SK-N-SH (cell line): ENCODE results near the gene FAHD1. TPM values are rescaled to one million over a fixed set of nuclear protein-coding genes. Genes with fewer than 3 reads are reported as not detected.

Experiments
- CTCF ChIA-PET: fragments of 300-600, 350-600 bp; formaldehyde crosslinking; extraction: SDS; loops from one replicate; lab custom pipeline; 2021; lab: Yijun Ruan, JAX
- POLR2A ChIA-PET: fragments of 350-600 bp; sonication (Branson Sonifier 250); formaldehyde crosslinking; extraction: SDS; loops from one replicate; lab custom pipeline; 2020; ENCODE audit warnings: antibody characterized with exemption, inconsistent platforms; lab: Yijun Ruan, JAX
- DNase-seq: peaks from one replicate; pipeline ENCODE4 v3.0.0; 2012
- H2AFZ ChIP-seq: fragments of 200-600 bp; sonication (generic); 2 replicates; pipeline ENCODE4 v1.8.1; 2016; ENCODE audit warnings: antibody characterized with exemption, mild to moderate bottlenecking, low read depth
- H3F3A ChIP-seq: fragments of 200-600 bp; sonication (generic); replicated peaks from 2 replicates; pipeline ENCODE3; 2016; ENCODE audit warnings: antibody characterized with exemption, mild to moderate bottlenecking; ENCODE audit not compliant: insufficient read depth
- H3K27ac ChIP-seq, 2 experiments: fragments of 200-500 bp in 1 of 2; fragments of 200-600 bp in 1 of 2; sonication (Bioruptor generic) in 1 of 2; sonication (generic), shearing (Covaris generic) in 1 of 2; 2 replicates each; pipeline versions ENCODE4 v1.5.1 to v1.6.1; 2014 to 2016; ENCODE audit warnings: low read depth in 2 of 2, inconsistent platforms in 1 of 2, low read length in 1 of 2, mild to moderate bottlenecking in 1 of 2, mixed read lengths in 1 of 2
- H3K27me3 ChIP-seq: fragments of 200-600 bp; sonication (generic), shearing (Covaris generic); 2 replicates; pipeline ENCODE4 v1.6.1; 2016; ENCODE audit warnings: mixed run types; ENCODE audit not compliant: insufficient read depth
- H3K36me3 ChIP-seq, 2 experiments: fragments of 200-500 bp in 1 of 2; fragments of 200-600 bp in 1 of 2; sonication (Bioruptor generic) in 1 of 2; sonication (generic) in 1 of 2; replicated peaks in 1 of 2; 2 replicates each; pipeline versions ENCODE3 to v1.5.1; 2014 to 2016; ENCODE audit warnings: low read length in 1 of 2, mild to moderate bottlenecking in 1 of 2; ENCODE audit not compliant: insufficient read depth in 2 of 2, control insufficient read depth in 1 of 2
- H3K4me1 ChIP-seq, 2 experiments: fragments of 200-500 bp in 1 of 2; fragments of 200-600 bp in 1 of 2; sonication (Bioruptor generic) in 1 of 2; sonication (generic), shearing (Covaris generic) in 1 of 2; 2 replicates each; pipeline versions ENCODE4 v1.5.1 to v1.6.1; 2014 to 2016; ENCODE audit warnings: low read depth in 1 of 2, low read length in 1 of 2, mixed run types in 1 of 2; ENCODE audit not compliant: insufficient read depth in 2 of 2, control insufficient read depth in 1 of 2
- H3K4me2 ChIP-seq: fragments of 200-600 bp; sonication (generic), shearing (Covaris generic); 2 replicates; pipeline ENCODE4 v1.6.1; 2017; ENCODE audit warnings: mixed run types
- H3K4me3 ChIP-seq, 2 experiments: fragments of 200-500 bp in 1 of 2; fragments of 200-600 bp in 1 of 2; sonication (Bioruptor generic) in 1 of 2; sonication (generic), shearing (Covaris generic) in 1 of 2; 2 replicates each; pipeline versions ENCODE4 v1.5.1 to v1.8.1; 2014 to 2016; ENCODE audit warnings: low read depth in 2 of 2, inconsistent platforms in 1 of 2, low read length in 1 of 2, mild to moderate bottlenecking in 1 of 2, mixed read lengths in 1 of 2, moderate library complexity in 1 of 2
- H3K79me2 ChIP-seq: fragments of 200-600 bp; sonication (generic); 2 replicates; pipeline ENCODE4 v1.8.1; 2017; ENCODE audit warnings: mild to moderate bottlenecking; ENCODE audit not compliant: insufficient read depth
- H3K9ac ChIP-seq: fragments of 200-600 bp; sonication (generic); 2 replicates; pipeline ENCODE4 v1.6.1; 2017; ENCODE audit warnings: mixed run types
- H3K9me2 ChIP-seq: fragments of 200-600 bp; sonication (generic); 2 replicates; pipeline ENCODE4 v1.6.1; 2017; ENCODE audit warnings: mixed run types
- H3K9me3 ChIP-seq: fragments of 200-600 bp; sonication (generic); 2 replicates; pipeline ENCODE4 v1.6.1; 2017; ENCODE audit warnings: mixed run types, mild to moderate bottlenecking, moderate library complexity
- H4K20me1 ChIP-seq: fragments of 200-600 bp; sonication (generic); 2 replicates; pipeline ENCODE4 v1.6.1; 2017; ENCODE audit warnings: mild to moderate bottlenecking, mixed run types; ENCODE audit not compliant: insufficient read depth
- EZH2phosphoT487 ChIP-seq: fragments of 200-600 bp; sonication (generic); IDR thresholded peaks from 2 replicates; pipeline ENCODE4 v1.6.1; 2017; ENCODE audit warnings: low read depth, mixed run types, mild to moderate bottlenecking, antibody characterized with exemption, moderate library complexity, borderline replicate concordance
- IRF3 ChIP-seq: fragments of 150-350 bp; IDR thresholded peaks from 2 replicates; pipeline ENCODE4 v1.6.1; 2016; ENCODE audit warnings: mild to moderate bottlenecking, low read depth, low read length
- JUND ChIP-seq: IDR thresholded peaks from 2 replicates; pipeline ENCODE4 v1.4.0; 2012
- MXI1 ChIP-seq: IDR thresholded peaks from 2 replicates; pipeline ENCODE4 v1.6.1; 2012; ENCODE audit warnings: mild to moderate bottlenecking, low read depth, low read length, improper control_type of control experiment
- NFIC ChIP-seq: IDR thresholded peaks from 2 replicates; pipeline ENCODE4 v1.4.0; 2012; ENCODE audit warnings: borderline replicate concordance
- PBX3 ChIP-seq: IDR thresholded peaks from 2 replicates; pipeline ENCODE4; 2012
- RAD21 ChIP-seq: IDR thresholded peaks from 2 replicates; pipeline ENCODE4 v1.6.1; 2012; ENCODE audit warnings: mild to moderate bottlenecking, low read length
- RCOR1 ChIP-seq: fragments of 150-350 bp; IDR thresholded peaks from 2 replicates; pipeline ENCODE4 v1.6.1; 2017; ENCODE audit warnings: antibody characterized with exemption, low read length
- RFX5 ChIP-seq: IDR thresholded peaks from 2 replicates; pipeline ENCODE4 v1.6.1; 2012; ENCODE audit warnings: mild to moderate bottlenecking, improper control_type of control experiment, low read length
- SMC3 ChIP-seq: IDR thresholded peaks from 2 replicates; pipeline ENCODE4 v1.6.1; 2012; ENCODE audit warnings: low read depth, low read length, improper control_type of control experiment
- WGBS: methylation state at CpG from one replicate; pipeline ENCODE4 v1.1.6; 2017; ENCODE audit warnings: low lambda C conversion rate; 5-methylcytosine and 5-hydroxymethylcytosine counted together
- polyA plus RNA-seq, 3 experiments: library from polyadenylated mRNA; depleted of rRNA; stranded (reverse); fragments of >200 nt; gene quantifications; 2 replicates each; pipeline ENCODE4 v1.2.3, GENCODE V29; 2012
- TF ChIP-seq, protein P1 (sequence below): fragments of 150-350 bp; IDR thresholded peaks from 2 replicates; pipeline ENCODE4 v1.6.1; 2017; ENCODE audit warnings: antibody characterized with exemption, low read length, low read depth, borderline replicate concordance
- TF ChIP-seq, protein P2 (sequence below): IDR thresholded peaks from 2 replicates; pipeline ENCODE4 v1.4.0; 2012; ENCODE audit warnings: low read depth, borderline replicate concordance
- TF ChIP-seq, protein P3 (sequence below): IDR thresholded peaks from 2 replicates; pipeline ENCODE4 v1.6.1; 2012; ENCODE audit warnings: mild to moderate bottlenecking, low read depth, low read length, moderate library complexity

Gene FAHD1
- polyA plus RNA-seq, 1 of the 3 experiments (the other 2 are of a cell fraction), result 59.0 TPM

DNA sequence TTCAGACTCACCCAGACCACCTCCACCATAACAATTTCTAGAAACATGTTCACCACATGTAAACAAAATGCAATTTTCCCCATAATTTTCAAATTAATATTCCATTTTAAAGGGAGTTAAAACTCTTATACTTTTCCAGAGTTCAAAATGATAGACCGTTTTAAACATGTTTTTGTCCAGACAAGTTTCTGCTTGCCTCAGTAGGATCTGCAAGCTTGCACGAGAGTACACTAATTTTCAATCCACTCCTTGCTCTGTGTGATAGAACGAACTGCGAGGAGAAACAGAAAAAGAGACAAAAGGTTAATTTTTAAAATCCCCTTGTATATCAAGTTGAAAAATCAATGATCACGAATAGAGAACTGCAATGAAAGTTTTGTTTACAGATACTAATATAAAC, 7.1 kb downstream of the FAHD1 start:
- Histone ChIP-seq H3K36me3 (peaks cover 16 to 20% of the 10 kb centered on the region in 2 experiments), H2AFZ (no peak overlapping the region), H3K4me3 (no peak overlapping the region), H3K9me3 (no peaks in the 10 kb centered on the region), H3K79me2 (peaks cover 20% of the 10 kb centered on the region), H4K20me1 (no peaks in the 10 kb centered on the region), H3K9me2 (no peaks in the 10 kb centered on the region), H3K9ac (no peak overlapping the region), H3K4me2 (no peak overlapping the region), H3F3A (peaks cover 2% of the 10 kb centered on the region), H3K4me1 (peaks cover 0 to 3% of the 10 kb centered on the region in 2 experiments; a peak in 2 of 4 replicates), H3K27me3 (no peaks in the 10 kb centered on the region), H3K27ac (no peak overlapping the region)
- TF ChIP-seq, protein P1, sequence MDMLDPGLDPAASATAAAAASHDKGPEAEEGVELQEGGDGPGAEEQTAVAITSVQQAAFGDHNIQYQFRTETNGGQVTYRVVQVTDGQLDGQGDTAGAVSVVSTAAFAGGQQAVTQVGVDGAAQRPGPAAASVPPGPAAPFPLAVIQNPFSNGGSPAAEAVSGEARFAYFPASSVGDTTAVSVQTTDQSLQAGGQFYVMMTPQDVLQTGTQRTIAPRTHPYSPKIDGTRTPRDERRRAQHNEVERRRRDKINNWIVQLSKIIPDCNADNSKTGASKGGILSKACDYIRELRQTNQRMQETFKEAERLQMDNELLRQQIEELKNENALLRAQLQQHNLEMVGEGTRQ, result no peak
- TF ChIP-seq EZH2phosphoT487, result no peak
- TF ChIP-seq SMC3, result no peak
- no peak for TF ChIP-seq RCOR1
- 91% methylated on average over 5 of the region's 5 CpGs for WGBS
- no peak for DNase-seq
- ChIA-PET POLR2A (no interaction called here), CTCF (no interaction called here)

DNA sequence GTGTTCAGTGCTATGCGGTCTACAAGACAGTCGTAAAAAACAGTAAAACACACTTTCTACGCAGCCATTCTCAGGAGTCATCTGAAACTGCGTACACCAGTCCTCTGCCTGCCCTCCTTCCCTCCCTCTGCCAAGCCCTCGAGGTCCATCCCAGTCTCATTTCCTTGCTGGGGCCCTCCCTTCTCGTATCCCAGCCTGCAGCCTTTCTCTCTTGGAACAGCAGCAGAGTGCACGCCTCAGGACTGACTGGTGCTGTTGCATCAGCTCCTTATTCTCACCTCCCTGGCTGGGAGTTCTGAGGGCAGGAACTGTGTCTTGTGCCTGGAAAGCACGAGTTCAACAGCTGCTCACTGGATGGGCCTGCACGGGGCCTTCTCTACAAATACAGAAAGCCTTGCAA, 12.5 kb downstream of the FAHD1 start:
- no peaks in the 10 kb centered on the region for H3K4me1 ChIP-seq
- no peak overlapping the region for H3K9ac ChIP-seq
- H3K9me3 ChIP-seq, result no peaks in the 10 kb centered on the region
- POLR2A ChIA-PET, result no interaction called here
- CTCF ChIA-PET, result interaction anchor here (1.3 kb wide), 1 partner anchor 12 kb away, joined by 3 read pairs; no protein-coding TSS in a partner anchor
- no peak overlapping the region for H3K27ac ChIP-seq
- no peak overlapping the region for H3K4me3 ChIP-seq
- no peaks in the 10 kb centered on the region for H4K20me1 ChIP-seq
- H3K4me2 ChIP-seq, result no peak overlapping the region
- TF ChIP-seq NFIC (no peak), PBX3 (no peak), RCOR1 (no peak), IRF3 (no peak), JUND (no peak), RFX5 (no peak), MXI1 (no peak), RAD21 (no peak), SMC3 (no peak)
- TF ChIP-seq, protein P2, sequence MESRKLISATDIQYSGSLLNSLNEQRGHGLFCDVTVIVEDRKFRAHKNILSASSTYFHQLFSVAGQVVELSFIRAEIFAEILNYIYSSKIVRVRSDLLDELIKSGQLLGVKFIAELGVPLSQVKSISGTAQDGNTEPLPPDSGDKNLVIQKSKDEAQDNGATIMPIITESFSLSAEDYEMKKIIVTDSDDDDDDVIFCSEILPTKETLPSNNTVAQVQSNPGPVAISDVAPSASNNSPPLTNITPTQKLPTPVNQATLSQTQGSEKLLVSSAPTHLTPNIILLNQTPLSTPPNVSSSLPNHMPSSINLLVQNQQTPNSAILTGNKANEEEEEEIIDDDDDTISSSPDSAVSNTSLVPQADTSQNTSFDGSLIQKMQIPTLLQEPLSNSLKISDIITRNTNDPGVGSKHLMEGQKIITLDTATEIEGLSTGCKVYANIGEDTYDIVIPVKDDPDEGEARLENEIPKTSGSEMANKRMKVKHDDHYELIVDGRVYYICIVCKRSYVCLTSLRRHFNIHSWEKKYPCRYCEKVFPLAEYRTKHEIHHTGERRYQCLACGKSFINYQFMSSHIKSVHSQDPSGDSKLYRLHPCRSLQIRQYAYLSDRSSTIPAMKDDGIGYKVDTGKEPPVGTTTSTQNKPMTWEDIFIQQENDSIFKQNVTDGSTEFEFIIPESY, result no peak
- TF ChIP-seq, protein P1, result no peak
- TF ChIP-seq, protein P3, sequence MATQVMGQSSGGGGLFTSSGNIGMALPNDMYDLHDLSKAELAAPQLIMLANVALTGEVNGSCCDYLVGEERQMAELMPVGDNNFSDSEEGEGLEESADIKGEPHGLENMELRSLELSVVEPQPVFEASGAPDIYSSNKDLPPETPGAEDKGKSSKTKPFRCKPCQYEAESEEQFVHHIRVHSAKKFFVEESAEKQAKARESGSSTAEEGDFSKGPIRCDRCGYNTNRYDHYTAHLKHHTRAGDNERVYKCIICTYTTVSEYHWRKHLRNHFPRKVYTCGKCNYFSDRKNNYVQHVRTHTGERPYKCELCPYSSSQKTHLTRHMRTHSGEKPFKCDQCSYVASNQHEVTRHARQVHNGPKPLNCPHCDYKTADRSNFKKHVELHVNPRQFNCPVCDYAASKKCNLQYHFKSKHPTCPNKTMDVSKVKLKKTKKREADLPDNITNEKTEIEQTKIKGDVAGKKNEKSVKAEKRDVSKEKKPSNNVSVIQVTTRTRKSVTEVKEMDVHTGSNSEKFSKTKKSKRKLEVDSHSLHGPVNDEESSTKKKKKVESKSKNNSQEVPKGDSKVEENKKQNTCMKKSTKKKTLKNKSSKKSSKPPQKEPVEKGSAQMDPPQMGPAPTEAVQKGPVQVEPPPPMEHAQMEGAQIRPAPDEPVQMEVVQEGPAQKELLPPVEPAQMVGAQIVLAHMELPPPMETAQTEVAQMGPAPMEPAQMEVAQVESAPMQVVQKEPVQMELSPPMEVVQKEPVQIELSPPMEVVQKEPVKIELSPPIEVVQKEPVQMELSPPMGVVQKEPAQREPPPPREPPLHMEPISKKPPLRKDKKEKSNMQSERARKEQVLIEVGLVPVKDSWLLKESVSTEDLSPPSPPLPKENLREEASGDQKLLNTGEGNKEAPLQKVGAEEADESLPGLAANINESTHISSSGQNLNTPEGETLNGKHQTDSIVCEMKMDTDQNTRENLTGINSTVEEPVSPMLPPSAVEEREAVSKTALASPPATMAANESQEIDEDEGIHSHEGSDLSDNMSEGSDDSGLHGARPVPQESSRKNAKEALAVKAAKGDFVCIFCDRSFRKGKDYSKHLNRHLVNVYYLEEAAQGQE, result no peak
- H2AFZ ChIP-seq, result no peak overlapping the region
- H3F3A ChIP-seq, result peaks cover 4% of the 10 kb centered on the region
- no peak for DNase-seq
- H3K27me3 ChIP-seq, result no peaks in the 10 kb centered on the region
- WGBS, result 71% methylated on average over 8 of the region's 9 CpGs
- H3K36me3 ChIP-seq, result peaks cover 0 to 2% of the 10 kb centered on the region in 2 experiments
- H3K9me2 ChIP-seq, result no peaks in the 10 kb centered on the region
- no peaks in the 10 kb centered on the region for H3K79me2 ChIP-seq
